Esophagus (tissue), 2 donors: ENCODE results near the gene RPRD1A. TPM values are rescaled to one million over a fixed set of nuclear protein-coding genes. Genes with fewer than 3 reads are reported as not detected.
"Not testable (repeated sequence)": the region's sequence is repeated elsewhere in the genome, so short reads cannot be mapped to it uniquely, and the experiment has no call there.

Experiments used
- H3K27ac ChIP-seq, 2 donors: one replicate each; pipeline ENCODE4 v1.5.1; 2013; ENCODE audit warnings: low read depth in 2 of 2, mild to moderate bottlenecking in 2 of 2, inconsistent platforms in 1 of 2, low read length in 1 of 2, moderate library complexity in 1 of 2
- H3K27me3 ChIP-seq, 2 donors: one replicate each; pipeline ENCODE4 v1.6.1; 2013; ENCODE audit warnings: low read length in 2 of 2, control low read depth in 1 of 2, mild to moderate bottlenecking in 1 of 2; ENCODE audit not compliant: insufficient read depth in 2 of 2, control insufficient read depth in 1 of 2
- H3K36me3 ChIP-seq, 2 donors: one replicate each; pipeline ENCODE4 v1.6.1; 2013; ENCODE audit warnings: low read length in 1 of 2; ENCODE audit not compliant: control insufficient read depth in 2 of 2, insufficient read depth in 2 of 2
- H3K4me1 ChIP-seq, 2 donors: one replicate each; pipeline ENCODE4 v1.6.1; 2013; ENCODE audit warnings: low read length in 1 of 2; ENCODE audit not compliant: control insufficient read depth in 2 of 2, insufficient read depth in 2 of 2
- H3K4me3 ChIP-seq, 2 donors: one replicate each; pipeline ENCODE4 v1.5.1; 2013; ENCODE audit warnings: low read length in 2 of 2, mild to moderate bottlenecking in 2 of 2, low read depth in 1 of 2, moderate library complexity in 1 of 2
- H3K9me3 ChIP-seq, 2 donors: one replicate each; pipeline ENCODE4 v1.6.1; 2013; ENCODE audit warnings: mild to moderate bottlenecking in 2 of 2, low read depth in 1 of 2, low read length in 1 of 2, moderate library complexity in 1 of 2; ENCODE audit not compliant: control insufficient read depth in 2 of 2, insufficient read depth in 1 of 2
- WGBS, 2 donors: extraction: QIAGEN DNeasy Blood & Tissue Kit; methylation state at CpG; one replicate each; pipeline ENCODE4 v1.1.7; 2013; 5-methylcytosine and 5-hydroxymethylcytosine counted together
- polyA plus RNA-seq, 2 donors: library from polyadenylated mRNA; stranded (reverse); fragments of 200-250 nt; gene quantifications; one replicate each; pipeline ENCODE4 v1.2.3, GENCODE V29; 2013
- donor health status: healthy with polysubstance abuse.
- donor health status: Bipolar disorder and iron deficiency.

The RPRD1A gene
- polyA plus RNA-seq, 2 donors = 14.8 to 15.0 TPM

GRCh38 chr18:35968278-35968880 is 99.0 kb downstream of the RPRD1A start:
- no peaks in the 10 kb centered on the region for H3K27me3 ChIP-seq
- WGBS, 2 donors = 48 to 63% methylated on average over 9 of the region's 9 CpGs
- no peaks in the 10 kb centered on the region for H3K36me3 ChIP-seq
- H3K27ac ChIP-seq = peak overlapping the region in 1 of 2 donors; percentile 7
- H3K4me3 ChIP-seq = no peak overlapping the region
- H3K9me3 ChIP-seq = peaks cover 0 to 2% of the 10 kb centered on the region in 2 donors
- H3K4me1 ChIP-seq = no peaks in the 10 kb centered on the region

GRCh38 chr18:35967866-35968265 is 99.5 kb downstream of the RPRD1A start:
- not testable (repeated sequence) for H3K27me3 ChIP-seq, H3K4me3 ChIP-seq
- WGBS, 2 donors = 70 to 72% methylated on average over 4 of the region's 4 CpGs

DNA sequence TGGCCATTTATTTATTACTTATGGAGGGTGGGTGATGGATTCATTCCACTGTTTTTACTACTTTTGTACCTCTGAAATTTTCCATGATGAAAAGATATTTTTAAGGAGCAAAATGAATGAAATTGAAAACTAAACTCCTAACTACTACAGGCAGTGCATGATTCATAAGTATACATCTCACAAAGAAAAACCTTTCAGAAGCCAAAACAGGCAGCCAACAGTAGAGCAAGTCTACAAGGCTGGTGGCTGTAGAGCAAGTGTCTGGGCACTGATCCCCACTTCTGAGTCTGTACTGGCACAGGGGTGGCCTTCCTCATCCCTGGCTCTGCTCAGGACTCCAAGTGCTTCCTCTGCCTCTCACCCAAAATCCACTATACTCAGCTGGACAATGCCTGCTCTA is 103.0 kb downstream of the RPRD1A start:
- H3K27me3 ChIP-seq = no peaks in the 10 kb centered on the region
- peaks cover 0 to 4% of the 10 kb centered on the region in 2 donors for H3K9me3 ChIP-seq
- H3K4me3 ChIP-seq = no peak overlapping the region
- no peak overlapping the region for H3K27ac ChIP-seq
- H3K36me3 ChIP-seq = no peaks in the 10 kb centered on the region
- H3K4me1 ChIP-seq = no peaks in the 10 kb centered on the region

More at GRCh38 chr18:35967866-35968265, 99.5 kb downstream of the RPRD1A start:
- peak overlapping the region in 1 of 2 donors; percentile 7 for H3K27ac ChIP-seq
- H3K36me3 ChIP-seq, H3K9me3 ChIP-seq, H3K4me1 ChIP-seq: not testable (repeated sequence)

DNA sequence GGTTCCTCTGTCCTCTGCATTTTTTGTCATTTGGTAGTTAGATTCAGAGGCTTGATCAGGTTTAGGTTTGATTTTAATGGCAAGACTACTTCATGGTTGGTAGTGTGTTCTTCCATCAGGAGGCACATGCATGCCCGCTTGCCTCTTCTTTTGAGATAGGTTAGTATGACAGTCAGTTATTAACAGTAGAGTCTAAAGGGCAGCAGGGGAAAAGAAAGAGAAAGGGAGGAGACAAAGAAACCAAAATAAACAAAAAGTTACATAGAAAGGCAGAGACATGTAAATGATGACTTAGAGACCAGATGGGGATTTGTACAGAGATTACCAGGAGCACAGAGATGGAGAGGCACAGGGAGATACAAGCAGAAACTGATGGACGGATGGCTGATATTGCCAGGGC is 105.0 kb downstream of the RPRD1A start:
- no peaks in the 10 kb centered on the region for H3K36me3 ChIP-seq
- H3K9me3 ChIP-seq = peaks cover 0 to 4% of the 10 kb centered on the region in 2 donors
- no peaks in the 10 kb centered on the region for H3K4me1 ChIP-seq
- WGBS, 2 donors = 92 to 94% methylated on average over 2 of the region's 2 CpGs
- H3K27me3 ChIP-seq = no peaks in the 10 kb centered on the region
- H3K27ac ChIP-seq = no peak overlapping the region
- no peak overlapping the region for H3K4me3 ChIP-seq

GRCh38 chr18:35956226-35956625 is 111.1 kb downstream of the RPRD1A start:
- peaks cover 0 to 2% of the 10 kb centered on the region in 2 donors for H3K9me3 ChIP-seq
- 87% methylated on average over 3 of the region's 3 CpGs for WGBS, 2 donors
- no peaks in the 10 kb centered on the region for H3K36me3 ChIP-seq
- no peak overlapping the region for H3K4me3 ChIP-seq
- no peaks in the 10 kb centered on the region for H3K4me1 ChIP-seq
- H3K27ac ChIP-seq = no peak overlapping the region
- peaks cover 0 to 2% of the 10 kb centered on the region in 2 donors for H3K27me3 ChIP-seq

GRCh38 chr18:35953688-35954087 is 113.7 kb downstream of the RPRD1A start:
- H3K4me1 ChIP-seq = peaks cover 3 to 4% of the 10 kb centered on the region in 2 donors
- no peaks in the 10 kb centered on the region for H3K36me3 ChIP-seq
- H3K27me3 ChIP-seq = peaks cover 0 to 2% of the 10 kb centered on the region in 2 donors
- 82 to 90% methylated on average over 1 of the region's 1 CpG for WGBS, 2 donors
- no peak overlapping the region for H3K27ac ChIP-seq
- no peaks in the 10 kb centered on the region for H3K9me3 ChIP-seq
- H3K4me3 ChIP-seq = no peak overlapping the region

DNA sequence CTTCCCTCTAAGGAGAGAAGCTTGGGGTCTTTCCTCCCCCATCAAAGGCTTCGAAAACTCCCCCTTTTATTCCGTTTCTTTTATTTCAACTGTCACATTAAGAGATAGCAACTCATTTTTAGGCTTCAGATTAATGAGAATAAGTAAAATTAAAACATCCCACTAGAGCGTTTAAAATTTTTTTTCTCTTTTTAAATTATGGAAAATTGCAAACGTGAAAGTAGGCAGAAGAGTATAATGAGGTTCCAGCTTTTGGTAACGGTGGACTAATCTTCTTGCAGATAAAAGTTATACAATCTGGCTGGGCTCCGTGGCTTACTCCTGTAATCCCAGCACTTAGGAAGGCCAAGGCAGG is 116.8 kb downstream of the RPRD1A start:
- no peaks in the 10 kb centered on the region for H3K36me3 ChIP-seq
- WGBS, 2 donors = 11 to 17% methylated on average over 6 of the region's 6 CpGs
- H3K27ac ChIP-seq = no peak overlapping the region
- H3K9me3 ChIP-seq = peaks cover 0 to 2% of the 10 kb centered on the region in 2 donors
- peaks cover 3 to 4% of the 10 kb centered on the region in 2 donors for H3K4me1 ChIP-seq
- peaks cover 0 to 2% of the 10 kb centered on the region in 2 donors for H3K27me3 ChIP-seq
- H3K4me3 ChIP-seq = no peak overlapping the region

DNA sequence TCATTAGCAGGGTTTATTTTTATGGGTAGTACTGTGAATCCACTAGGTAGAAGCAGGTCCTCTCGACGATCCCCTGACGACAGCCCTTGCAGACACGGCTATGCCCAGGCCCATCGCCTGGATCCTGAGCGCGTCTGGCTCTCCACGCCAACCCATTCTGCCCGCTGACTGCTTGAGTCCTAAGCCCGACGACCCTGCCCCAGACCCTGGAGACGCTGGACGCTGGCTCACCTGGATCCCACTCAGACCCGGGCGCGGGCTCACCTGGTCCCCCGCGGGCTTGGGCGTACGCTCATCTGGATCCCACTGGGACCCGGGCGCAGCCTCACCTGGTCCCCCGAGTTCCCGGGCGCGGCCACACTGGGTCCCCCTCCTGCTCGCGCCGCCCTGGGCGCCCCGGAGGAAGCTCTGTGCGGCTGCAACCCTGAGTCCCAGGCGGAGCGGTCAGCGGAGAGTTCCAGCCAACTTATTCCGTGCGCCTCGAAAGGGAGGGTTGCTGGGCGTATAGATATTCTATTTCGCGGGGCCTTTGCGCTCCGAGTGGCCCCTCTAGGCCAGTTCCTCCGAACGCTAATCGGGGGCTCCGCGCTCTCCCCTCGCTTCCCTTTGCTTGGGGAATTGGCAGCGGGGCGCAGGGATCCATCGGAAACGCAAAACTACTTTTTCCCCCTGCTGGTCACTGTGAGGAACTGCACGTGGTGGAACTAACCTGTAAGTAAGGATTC is 117.3 kb downstream of the RPRD1A start:
- Histone ChIP-seq H3K27me3 (peaks cover 0 to 2% of the 10 kb centered on the region in 2 donors), H3K36me3 (no peaks in the 10 kb centered on the region), H3K27ac (peak overlapping the region in 1 of 2 donors; percentile 0), H3K4me1 (peaks cover 3 to 4% of the 10 kb centered on the region in 2 donors), H3K4me3 (peak overlapping the region; percentile 52 to 66), H3K9me3 (peaks cover 0 to 2% of the 10 kb centered on the region in 2 donors)
- WGBS, 2 donors = 5 to 7% methylated on average over 54 of the region's 54 CpGs

DNA sequence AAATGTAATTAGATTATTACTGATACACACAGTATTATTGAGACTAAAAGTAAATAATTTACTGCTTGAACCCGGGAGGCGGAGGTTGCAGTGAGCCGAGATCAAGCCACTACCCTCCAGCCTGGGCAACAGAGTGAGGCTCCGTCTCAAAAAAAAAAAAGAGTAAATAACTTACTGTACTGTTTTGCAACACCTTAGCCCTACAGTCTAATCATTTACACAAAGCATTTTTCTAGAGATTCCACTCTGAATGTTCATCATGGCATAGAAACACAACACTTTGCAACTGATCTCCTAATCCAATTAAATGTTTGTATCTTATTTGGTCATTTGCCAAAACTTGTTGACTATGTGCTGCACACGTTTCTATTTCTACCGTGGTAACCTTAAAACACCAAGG is 118.3 kb downstream of the RPRD1A start:
- H3K9me3 ChIP-seq = peaks cover 0 to 2% of the 10 kb centered on the region in 2 donors
- H3K4me3 ChIP-seq = no peak overlapping the region
- H3K36me3 ChIP-seq = no peaks in the 10 kb centered on the region
- peaks cover 0 to 2% of the 10 kb centered on the region in 2 donors for H3K27me3 ChIP-seq
- no peak overlapping the region for H3K27ac ChIP-seq
- WGBS, 2 donors = 66 to 73% methylated on average over 6 of the region's 6 CpGs
- peaks cover 3 to 4% of the 10 kb centered on the region in 2 donors for H3K4me1 ChIP-seq

- Histone ChIP-seq H3K27me3 (peaks cover 0 to 2% of the 10 kb centered on the region in 2 donors), H3K9me3 (peaks cover 0 to 2% of the 10 kb centered on the region in 2 donors), H3K36me3 (no peaks in the 10 kb centered on the region)
Observed at GRCh38 chr18:35948080-35948479, 119.3 kb downstream of the RPRD1A start.

More at GRCh38 chr18:35948080-35948479, 119.3 kb downstream of the RPRD1A start:
- H3K27ac ChIP-seq = no peak overlapping the region
- H3K4me3 ChIP-seq = no peak overlapping the region
- 56 to 65% methylated on average over 3 of the region's 3 CpGs for WGBS, 2 donors
- H3K4me1 ChIP-seq = peaks cover 3 to 4% of the 10 kb centered on the region in 2 donors
